WTC11 (cell line): ENCODE measurements around the gene CIRBP. TPM values are rescaled to one million over a fixed set of nuclear protein-coding genes. Genes with fewer than 3 reads are reported as not detected.
"Not testable (repeated sequence)": the region's sequence is repeated elsewhere in the genome, so short reads cannot be mapped to it uniquely, and the experiment has no call there.

Source experiments
- ATAC-seq: fragments of 200-7000 bp; cut with Tn5 transposase; 2 replicates; pipeline ENCODE4 v1.10.0; 2021; ENCODE audit warnings: mild to moderate bottlenecking, moderate library complexity
- CTCF ChIA-PET: fragments of 300-600 bp; sonication (Branson Sonifier 250); formaldehyde crosslinking; loops from one replicate; lab custom pipeline; 2021; ENCODE audit warnings: antibody characterized with exemption; lab: Charles Lee
- POLR2A ChIA-PET: fragments of 350-600 bp; sonication (Branson Sonifier 250); formaldehyde crosslinking; loops from one replicate; lab custom pipeline; 2021; ENCODE audit warnings: antibody characterized with exemption; lab: Charles Lee
- DNase-seq: peaks from one replicate; pipeline ENCODE4 v3.0.0; 2021; ENCODE audit warnings: low spot score
- H3K27ac Mint-ChIP-seq: 2 replicates; pipeline ENCODE4 v1.8.0; 2021; ENCODE audit warnings: mixed read lengths
- H3K27me3 Mint-ChIP-seq: 2 replicates; pipeline ENCODE4 v1.8.0; 2021; ENCODE audit warnings: low read depth, mild to moderate bottlenecking, moderate library complexity, mixed read lengths
- H3K36me3 Mint-ChIP-seq: 2 replicates; pipeline ENCODE4 v1.8.0; 2021; ENCODE audit warnings: mixed read lengths
- H3K4me1 Mint-ChIP-seq: 2 replicates; pipeline ENCODE4 v1.8.0; 2022; ENCODE audit warnings: mixed read lengths
- H3K4me3 Mint-ChIP-seq: 2 replicates; pipeline ENCODE4 v1.8.0; 2021; ENCODE audit warnings: mild to moderate bottlenecking, moderate library complexity, mixed read lengths
- H3K9me3 Mint-ChIP-seq: 2 replicates; pipeline ENCODE4 v1.8.0; 2021; ENCODE audit warnings: mixed read lengths
- CBFB ChIP-seq: sonication (generic); formaldehyde crosslinking; IDR thresholded peaks from 2 replicates; pipeline ENCODE4 v1.8.1; 2022; ENCODE audit warnings: mild to moderate bottlenecking, low read depth, missing genetic modification reagents
- CREB1 ChIP-seq: sonication (generic); formaldehyde crosslinking; IDR thresholded peaks from 2 replicates; pipeline ENCODE4 v1.8.0; 2023; ENCODE audit warnings: mild to moderate bottlenecking, missing genetic modification reagents
- ESRRA ChIP-seq: sonication (generic); formaldehyde crosslinking; IDR thresholded peaks from 2 replicates; pipeline ENCODE4 v1.8.1; 2022; ENCODE audit warnings: mild to moderate bottlenecking, missing genetic modification reagents, borderline replicate concordance
- GTF2I ChIP-seq: fragments of 250-450 bp; sonication (Bioruptor Pico); conservative IDR thresholded peaks from 2 replicates; pipeline ENCODE4 v1.4.0; 2021; ENCODE audit warnings: mild to moderate bottlenecking
- MXD4 ChIP-seq: fragments of 250-450 bp; sonication (Bioruptor Pico); IDR thresholded peaks from 2 replicates; pipeline ENCODE4 v1.8.0; 2021; ENCODE audit warnings: mild to moderate bottlenecking, moderate library complexity, borderline replicate concordance
- SMAD3 ChIP-seq: sonication (generic); formaldehyde crosslinking; IDR thresholded peaks from 2 replicates; pipeline ENCODE4 v1.8.0; 2022; ENCODE audit warnings: missing genetic modification reagents, mild to moderate bottlenecking, borderline replicate concordance
- SMAD4 ChIP-seq: sonication (generic); formaldehyde crosslinking; IDR thresholded peaks from 2 replicates; pipeline ENCODE4 v1.8.0; 2022; ENCODE audit warnings: mild to moderate bottlenecking, missing genetic modification reagents
- TCF7 ChIP-seq: sonication (generic); formaldehyde crosslinking; IDR thresholded peaks from 2 replicates; pipeline ENCODE4 v1.8.0; 2022; ENCODE audit warnings: mild to moderate bottlenecking, low read depth, missing genetic modification reagents, moderate library complexity
- ZBTB21 ChIP-seq: sonication (generic); formaldehyde crosslinking; IDR thresholded peaks from 2 replicates; pipeline ENCODE4 v1.8.1; 2023; ENCODE audit warnings: mild to moderate bottlenecking, missing genetic modification reagents, borderline replicate concordance
- ZNF219 ChIP-seq: sonication (generic); formaldehyde crosslinking; IDR thresholded peaks from 2 replicates; pipeline ENCODE4 v1.8.0; 2023; ENCODE audit warnings: missing genetic modification reagents, mild to moderate bottlenecking, borderline replicate concordance
- ZNF396 ChIP-seq: fragments of 250-450 bp; sonication (Bioruptor Pico); IDR thresholded peaks from 2 replicates; pipeline ENCODE4 v1.8.0; 2021; ENCODE audit warnings: mild to moderate bottlenecking, moderate library complexity, borderline replicate concordance
- total RNA-seq: library from RNA; stranded (reverse); gene quantifications from 3 replicates; pipeline ENCODE4 v1.2.3, GENCODE V29; 2021
- TF ChIP-seq, protein P1 (sequence below): sonication (generic); formaldehyde crosslinking; IDR thresholded peaks from 2 replicates; pipeline ENCODE4 v1.8.0; 2023; ENCODE audit warnings: missing genetic modification reagents, mild to moderate bottlenecking, borderline replicate concordance
- TF ChIP-seq, protein P2 (sequence below): sonication (generic); formaldehyde crosslinking; IDR thresholded peaks from 2 replicates; pipeline ENCODE4 v1.8.1; 2022; ENCODE audit warnings: low read depth, mild to moderate bottlenecking, moderate library complexity, missing genetic modification reagents, borderline replicate concordance
- TF ChIP-seq, protein P3 (sequence below): fragments of 200-600 bp; IDR thresholded peaks from 2 replicates; pipeline ENCODE4 v1.8.0; 2022; ENCODE audit warnings: antibody characterized with exemption
- TF ChIP-seq, protein P4 (sequence below): fragments of 250-450 bp; sonication (Bioruptor Pico); IDR thresholded peaks from 2 replicates; pipeline ENCODE4 v1.9.0; 2021; ENCODE audit warnings: moderate library complexity, mild to moderate bottlenecking, inconsistent platforms, borderline replicate concordance
- TF ChIP-seq, protein P5 (sequence below): sonication (generic); formaldehyde crosslinking; IDR thresholded peaks from 2 replicates; pipeline ENCODE4 v1.8.0; 2022; ENCODE audit warnings: mild to moderate bottlenecking, missing genetic modification reagents
- TF ChIP-seq, protein P6 (sequence below): fragments of 250-450 bp; sonication (Bioruptor Pico); IDR thresholded peaks from 2 replicates; pipeline ENCODE4 v1.9.0; 2021; ENCODE audit warnings: mild to moderate bottlenecking
- TF ChIP-seq, protein P7 (sequence below): sonication (generic); formaldehyde crosslinking; IDR thresholded peaks from 2 replicates; pipeline ENCODE4 v1.8.1; 2023; ENCODE audit warnings: mild to moderate bottlenecking, missing genetic modification reagents, moderate library complexity

CIRBP gene
- total RNA-seq, 1 experiment from 2014 or later, result 298 TPM

DNA sequence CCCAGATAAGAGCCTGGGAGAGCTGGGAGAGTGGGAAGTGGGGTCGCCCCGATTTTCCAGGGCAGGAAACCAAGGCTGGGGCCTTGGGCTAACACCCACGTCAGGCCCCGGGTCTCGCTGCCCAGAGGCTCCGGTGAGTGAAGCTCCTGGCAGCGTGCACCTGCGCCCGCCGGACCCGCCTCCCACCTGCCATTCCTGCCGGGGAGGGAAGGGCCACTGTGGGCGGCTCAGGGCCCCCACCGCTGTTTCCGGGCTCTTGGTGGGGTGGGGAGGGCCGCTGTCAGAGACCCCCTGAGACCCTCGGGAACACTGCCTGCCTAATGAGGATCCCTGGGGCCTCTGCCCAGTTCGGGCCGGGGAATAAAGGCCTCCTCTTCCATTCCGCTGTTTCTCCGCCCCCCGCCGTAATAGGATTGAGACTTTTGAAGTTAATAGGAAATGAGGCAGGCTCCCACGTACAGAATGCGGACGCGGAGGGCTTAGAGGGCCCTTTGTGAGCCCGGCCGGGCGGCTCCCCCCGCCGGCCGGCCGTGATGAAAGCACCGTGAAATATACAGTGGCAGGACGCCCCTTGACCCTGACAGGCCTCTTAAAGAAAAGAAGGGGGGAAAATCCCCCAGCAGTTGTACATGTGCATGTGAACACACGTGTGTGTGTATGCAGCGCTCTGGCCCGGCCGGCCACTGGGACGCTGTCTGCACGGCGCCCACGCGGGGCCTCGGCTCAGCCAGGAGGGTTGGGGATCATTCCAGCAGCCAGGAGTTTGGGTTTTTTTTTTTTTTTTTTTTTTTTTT is 49.7 kb downstream of the CIRBP start (continued):
- TF ChIP-seq, protein P1, sequence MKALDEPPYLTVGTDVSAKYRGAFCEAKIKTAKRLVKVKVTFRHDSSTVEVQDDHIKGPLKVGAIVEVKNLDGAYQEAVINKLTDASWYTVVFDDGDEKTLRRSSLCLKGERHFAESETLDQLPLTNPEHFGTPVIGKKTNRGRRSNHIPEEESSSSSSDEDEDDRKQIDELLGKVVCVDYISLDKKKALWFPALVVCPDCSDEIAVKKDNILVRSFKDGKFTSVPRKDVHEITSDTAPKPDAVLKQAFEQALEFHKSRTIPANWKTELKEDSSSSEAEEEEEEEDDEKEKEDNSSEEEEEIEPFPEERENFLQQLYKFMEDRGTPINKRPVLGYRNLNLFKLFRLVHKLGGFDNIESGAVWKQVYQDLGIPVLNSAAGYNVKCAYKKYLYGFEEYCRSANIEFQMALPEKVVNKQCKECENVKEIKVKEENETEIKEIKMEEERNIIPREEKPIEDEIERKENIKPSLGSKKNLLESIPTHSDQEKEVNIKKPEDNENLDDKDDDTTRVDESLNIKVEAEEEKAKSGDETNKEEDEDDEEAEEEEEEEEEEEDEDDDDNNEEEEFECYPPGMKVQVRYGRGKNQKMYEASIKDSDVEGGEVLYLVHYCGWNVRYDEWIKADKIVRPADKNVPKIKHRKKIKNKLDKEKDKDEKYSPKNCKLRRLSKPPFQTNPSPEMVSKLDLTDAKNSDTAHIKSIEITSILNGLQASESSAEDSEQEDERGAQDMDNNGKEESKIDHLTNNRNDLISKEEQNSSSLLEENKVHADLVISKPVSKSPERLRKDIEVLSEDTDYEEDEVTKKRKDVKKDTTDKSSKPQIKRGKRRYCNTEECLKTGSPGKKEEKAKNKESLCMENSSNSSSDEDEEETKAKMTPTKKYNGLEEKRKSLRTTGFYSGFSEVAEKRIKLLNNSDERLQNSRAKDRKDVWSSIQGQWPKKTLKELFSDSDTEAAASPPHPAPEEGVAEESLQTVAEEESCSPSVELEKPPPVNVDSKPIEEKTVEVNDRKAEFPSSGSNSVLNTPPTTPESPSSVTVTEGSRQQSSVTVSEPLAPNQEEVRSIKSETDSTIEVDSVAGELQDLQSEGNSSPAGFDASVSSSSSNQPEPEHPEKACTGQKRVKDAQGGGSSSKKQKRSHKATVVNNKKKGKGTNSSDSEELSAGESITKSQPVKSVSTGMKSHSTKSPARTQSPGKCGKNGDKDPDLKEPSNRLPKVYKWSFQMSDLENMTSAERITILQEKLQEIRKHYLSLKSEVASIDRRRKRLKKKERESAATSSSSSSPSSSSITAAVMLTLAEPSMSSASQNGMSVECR (CRISPR knock-in tag), result no peak
- TF ChIP-seq MXD4 (CRISPR knock-in tag) (no peak), TCF7 (no peak), SMAD3 (CRISPR knock-in tag) (no peak), CREB1 (no peak), ZBTB21 (CRISPR knock-in tag) (no peak), ZNF396 (no peak), CBFB (CRISPR knock-in tag) (no peak)
- TF ChIP-seq, protein P2, sequence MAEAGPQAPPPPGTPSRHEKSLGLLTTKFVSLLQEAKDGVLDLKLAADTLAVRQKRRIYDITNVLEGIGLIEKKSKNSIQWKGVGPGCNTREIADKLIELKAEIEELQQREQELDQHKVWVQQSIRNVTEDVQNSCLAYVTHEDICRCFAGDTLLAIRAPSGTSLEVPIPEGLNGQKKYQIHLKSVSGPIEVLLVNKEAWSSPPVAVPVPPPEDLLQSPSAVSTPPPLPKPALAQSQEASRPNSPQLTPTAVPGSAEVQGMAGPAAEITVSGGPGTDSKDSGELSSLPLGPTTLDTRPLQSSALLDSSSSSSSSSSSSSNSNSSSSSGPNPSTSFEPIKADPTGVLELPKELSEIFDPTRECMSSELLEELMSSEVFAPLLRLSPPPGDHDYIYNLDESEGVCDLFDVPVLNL, result no peak
- TF ChIP-seq, protein P3, sequence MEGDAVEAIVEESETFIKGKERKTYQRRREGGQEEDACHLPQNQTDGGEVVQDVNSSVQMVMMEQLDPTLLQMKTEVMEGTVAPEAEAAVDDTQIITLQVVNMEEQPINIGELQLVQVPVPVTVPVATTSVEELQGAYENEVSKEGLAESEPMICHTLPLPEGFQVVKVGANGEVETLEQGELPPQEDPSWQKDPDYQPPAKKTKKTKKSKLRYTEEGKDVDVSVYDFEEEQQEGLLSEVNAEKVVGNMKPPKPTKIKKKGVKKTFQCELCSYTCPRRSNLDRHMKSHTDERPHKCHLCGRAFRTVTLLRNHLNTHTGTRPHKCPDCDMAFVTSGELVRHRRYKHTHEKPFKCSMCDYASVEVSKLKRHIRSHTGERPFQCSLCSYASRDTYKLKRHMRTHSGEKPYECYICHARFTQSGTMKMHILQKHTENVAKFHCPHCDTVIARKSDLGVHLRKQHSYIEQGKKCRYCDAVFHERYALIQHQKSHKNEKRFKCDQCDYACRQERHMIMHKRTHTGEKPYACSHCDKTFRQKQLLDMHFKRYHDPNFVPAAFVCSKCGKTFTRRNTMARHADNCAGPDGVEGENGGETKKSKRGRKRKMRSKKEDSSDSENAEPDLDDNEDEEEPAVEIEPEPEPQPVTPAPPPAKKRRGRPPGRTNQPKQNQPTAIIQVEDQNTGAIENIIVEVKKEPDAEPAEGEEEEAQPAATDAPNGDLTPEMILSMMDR, result no peak
- TF ChIP-seq, all 79 proteins: peak for 0

DNA sequence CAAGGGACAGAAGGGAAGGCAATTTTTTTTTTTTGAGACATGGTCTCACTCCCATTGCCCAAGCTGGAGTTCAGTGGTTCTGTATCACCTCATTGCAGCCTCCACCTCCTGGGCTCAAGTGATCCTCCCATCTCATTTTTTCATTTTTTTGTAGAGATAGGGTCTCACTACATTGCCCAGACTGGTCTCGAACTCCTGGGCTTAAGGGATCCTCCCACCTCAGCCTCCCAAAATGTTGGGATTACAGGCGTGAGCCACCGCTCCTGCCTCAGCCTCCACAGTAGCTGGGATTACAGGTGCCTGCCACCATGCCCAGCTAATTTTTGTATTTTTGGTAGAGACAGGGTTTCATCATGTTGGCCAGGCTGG is 51.1 kb downstream of the CIRBP start:
- CTCF ChIA-PET, result not testable (repeated sequence)

DNA sequence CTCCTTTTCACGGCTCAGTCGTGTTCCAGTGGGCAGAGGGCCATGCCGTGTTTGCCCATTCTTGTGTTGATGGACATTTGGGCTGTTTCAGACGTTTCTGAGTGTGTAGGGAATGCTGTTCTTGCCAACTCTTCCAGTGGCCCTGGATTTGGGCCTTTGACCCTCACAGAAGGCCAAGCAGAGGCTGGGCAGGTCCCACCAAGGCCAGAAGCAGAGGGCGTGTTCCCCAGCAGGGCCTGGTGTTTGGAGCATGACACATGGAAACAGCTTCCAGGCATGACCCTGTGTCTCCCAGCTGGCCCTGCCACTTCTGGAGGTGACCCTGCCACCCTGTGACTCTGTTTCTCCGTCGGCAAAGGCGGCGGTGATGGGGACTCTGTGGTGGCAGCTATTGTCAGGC is 52.4 kb downstream of the CIRBP start:
- H3K27me3 Mint-ChIP-seq, result peaks cover 14% of the 10 kb centered on the region
- no peaks in the 10 kb centered on the region for H3K9me3 Mint-ChIP-seq
- H3K4me3 Mint-ChIP-seq, result no peak overlapping the region
- ChIA-PET CTCF (no interaction called here), POLR2A (interaction anchor here (0.6 kb wide), 1 partner anchor 53 kb away, joined by 3 read pairs; no protein-coding TSS in a partner anchor)
- DNase-seq (no peak), ATAC-seq (no peak)
- no peaks in the 10 kb centered on the region for H3K4me1 Mint-ChIP-seq
- no peaks in the 10 kb centered on the region for H3K36me3 Mint-ChIP-seq
- peak overlapping the region; percentile 85; the same call in 1 of the 2 replicates for H3K27ac Mint-ChIP-seq
- TF ChIP-seq ESRRA (CRISPR knock-in tag) (no peak), CREB1 (no peak), GTF2I (no peak), SMAD4 (no peak), ZNF219 (no peak), SMAD3 (CRISPR knock-in tag) (no peak)
- TF ChIP-seq, protein P4, sequence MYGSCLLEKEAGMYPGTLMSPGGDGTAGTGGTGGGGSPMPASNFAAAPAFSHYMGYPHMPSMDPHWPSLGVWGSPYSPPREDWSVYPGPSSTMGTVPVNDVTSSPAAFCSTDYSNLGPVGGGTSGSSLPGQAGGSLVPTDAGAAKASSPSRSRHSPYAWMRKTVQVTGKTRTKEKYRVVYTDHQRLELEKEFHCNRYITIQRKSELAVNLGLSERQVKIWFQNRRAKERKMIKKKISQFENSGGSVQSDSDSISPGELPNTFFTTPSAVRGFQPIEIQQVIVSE (CRISPR knock-in tag), result no peak
- TF ChIP-seq, protein P5, sequence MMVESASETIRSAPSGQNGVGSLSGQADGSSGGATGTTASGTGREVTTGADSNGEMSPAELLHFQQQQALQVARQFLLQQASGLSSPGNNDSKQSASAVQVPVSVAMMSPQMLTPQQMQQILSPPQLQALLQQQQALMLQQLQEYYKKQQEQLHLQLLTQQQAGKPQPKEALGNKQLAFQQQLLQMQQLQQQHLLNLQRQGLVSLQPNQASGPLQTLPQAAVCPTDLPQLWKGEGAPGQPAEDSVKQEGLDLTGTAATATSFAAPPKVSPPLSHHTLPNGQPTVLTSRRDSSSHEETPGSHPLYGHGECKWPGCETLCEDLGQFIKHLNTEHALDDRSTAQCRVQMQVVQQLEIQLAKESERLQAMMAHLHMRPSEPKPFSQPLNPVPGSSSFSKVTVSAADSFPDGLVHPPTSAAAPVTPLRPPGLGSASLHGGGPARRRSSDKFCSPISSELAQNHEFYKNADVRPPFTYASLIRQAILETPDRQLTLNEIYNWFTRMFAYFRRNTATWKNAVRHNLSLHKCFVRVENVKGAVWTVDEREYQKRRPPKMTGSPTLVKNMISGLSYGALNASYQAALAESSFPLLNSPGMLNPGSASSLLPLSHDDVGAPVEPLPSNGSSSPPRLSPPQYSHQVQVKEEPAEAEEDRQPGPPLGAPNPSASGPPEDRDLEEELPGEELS (CRISPR knock-in tag), result no peak
- TF ChIP-seq, protein P6, sequence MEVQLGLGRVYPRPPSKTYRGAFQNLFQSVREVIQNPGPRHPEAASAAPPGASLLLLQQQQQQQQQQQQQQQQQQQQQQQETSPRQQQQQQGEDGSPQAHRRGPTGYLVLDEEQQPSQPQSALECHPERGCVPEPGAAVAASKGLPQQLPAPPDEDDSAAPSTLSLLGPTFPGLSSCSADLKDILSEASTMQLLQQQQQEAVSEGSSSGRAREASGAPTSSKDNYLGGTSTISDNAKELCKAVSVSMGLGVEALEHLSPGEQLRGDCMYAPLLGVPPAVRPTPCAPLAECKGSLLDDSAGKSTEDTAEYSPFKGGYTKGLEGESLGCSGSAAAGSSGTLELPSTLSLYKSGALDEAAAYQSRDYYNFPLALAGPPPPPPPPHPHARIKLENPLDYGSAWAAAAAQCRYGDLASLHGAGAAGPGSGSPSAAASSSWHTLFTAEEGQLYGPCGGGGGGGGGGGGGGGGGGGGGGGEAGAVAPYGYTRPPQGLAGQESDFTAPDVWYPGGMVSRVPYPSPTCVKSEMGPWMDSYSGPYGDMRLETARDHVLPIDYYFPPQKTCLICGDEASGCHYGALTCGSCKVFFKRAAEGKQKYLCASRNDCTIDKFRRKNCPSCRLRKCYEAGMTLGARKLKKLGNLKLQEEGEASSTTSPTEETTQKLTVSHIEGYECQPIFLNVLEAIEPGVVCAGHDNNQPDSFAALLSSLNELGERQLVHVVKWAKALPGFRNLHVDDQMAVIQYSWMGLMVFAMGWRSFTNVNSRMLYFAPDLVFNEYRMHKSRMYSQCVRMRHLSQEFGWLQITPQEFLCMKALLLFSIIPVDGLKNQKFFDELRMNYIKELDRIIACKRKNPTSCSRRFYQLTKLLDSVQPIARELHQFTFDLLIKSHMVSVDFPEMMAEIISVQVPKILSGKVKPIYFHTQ (CRISPR knock-in tag), result no peak
- TF ChIP-seq, protein P7, sequence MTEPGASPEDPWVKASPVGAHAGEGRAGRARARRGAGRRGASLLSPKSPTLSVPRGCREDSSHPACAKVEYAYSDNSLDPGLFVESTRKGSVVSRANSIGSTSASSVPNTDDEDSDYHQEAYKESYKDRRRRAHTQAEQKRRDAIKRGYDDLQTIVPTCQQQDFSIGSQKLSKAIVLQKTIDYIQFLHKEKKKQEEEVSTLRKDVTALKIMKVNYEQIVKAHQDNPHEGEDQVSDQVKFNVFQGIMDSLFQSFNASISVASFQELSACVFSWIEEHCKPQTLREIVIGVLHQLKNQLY (CRISPR knock-in tag), result no peak

More for the DNA sequence above, 51.1 kb downstream of the CIRBP start:
- H3K36me3 Mint-ChIP-seq, ATAC-seq, DNase-seq, H3K9me3 Mint-ChIP-seq, POLR2A ChIA-PET, H3K4me1 Mint-ChIP-seq, H3K27ac Mint-ChIP-seq, H3K4me3 Mint-ChIP-seq: not testable (repeated sequence)
- peaks cover 22% of the 10 kb centered on the region for H3K27me3 Mint-ChIP-seq
